HepG2 (cell line): Measurements from ENCODE around the gene BCDIN3D. TPM values are rescaled to one million over a fixed set of nuclear protein-coding genes. Genes with fewer than 3 reads are reported as not detected.
A peak's percentile ranks its signal among the peaks of the same experiment; 100 is the strongest.

Source experiments
- ATAC-seq: fragments of 200-7000 bp; cut with Tn5 transposase; 3 replicates; pipeline ENCODE4 v1.9.1; 2020; ENCODE audit warnings: mild to moderate bottlenecking, moderate library complexity
- BruUV-seq: library from RNA; stranded (reverse); fragments of 400-500 nt; replicated peaks from 2 replicates; lab custom pipeline; 2021; lab: Mats Ljungman, UMichigan
- CTCF ChIA-PET: fragments of 300-600 bp; formaldehyde crosslinking; extraction: SDS; loops from one replicate; lab custom pipeline; 2021; ENCODE audit warnings: low total read pairs, inconsistent platforms, low intra/inter-chr PET ratio; lab: Yijun Ruan, JAX
- POLR2A ChIA-PET: fragments of 350-600 bp; sonication (Branson Sonifier 250); formaldehyde crosslinking; loops from one replicate; lab custom pipeline; 2020; ENCODE audit warnings: antibody characterized with exemption, inconsistent platforms; lab: Yijun Ruan, JAX
- DNase-seq: peaks from one replicate; pipeline ENCODE4 v3.0.0-alpha.2; 2015; ENCODE audit warnings: low spot score
- FAIRE-seq: peaks from 3 replicates; lab custom pipeline; 2011; peaks lifted over from hg19 to GRCh38; lab: Jason Lieb, UNC
- H2AFZ ChIP-seq: one replicate; pipeline ENCODE4 v1.6.1; 2011; ENCODE audit warnings: low read length, inconsistent platforms
- H3K27ac ChIP-seq: fragments of 300-600 bp; 3 replicates; pipeline ENCODE4 v1.8.0; 2011; ENCODE audit warnings: mixed run types, mild to moderate bottlenecking, mixed read lengths, low read length, inconsistent platforms; ENCODE audit not compliant: insufficient read depth; ENCODE audit errors: extremely low read length
- H3K27me3 ChIP-seq, 2 experiments: fragments of 200-600 bp in 1 of 2; 2 replicates in 1 of 2; 3 replicates in 1 of 2; pipeline versions ENCODE4 v1.6.0 to v1.8.0; 2011; ENCODE audit warnings: low read length in 2 of 2, mild to moderate bottlenecking in 2 of 2, moderate library complexity in 2 of 2, inconsistent platforms in 1 of 2; ENCODE audit not compliant: insufficient read depth in 2 of 2, control insufficient read depth in 1 of 2
- H3K36me3 ChIP-seq, 2 experiments: fragments of 200-600 bp in 1 of 2; replicated peaks in 1 of 2; 2 replicates in 1 of 2; 3 replicates in 1 of 2; pipeline versions ENCODE4 v1.5.1 to v1.8.0; 2011; ENCODE audit warnings: low read length in 2 of 2, inconsistent platforms in 1 of 2; ENCODE audit not compliant: insufficient read depth in 2 of 2, control insufficient read depth in 1 of 2
- H3K4me1 ChIP-seq: 2 replicates; pipeline ENCODE4 v1.5.1; 2012; ENCODE audit warnings: low read length, inconsistent platforms; ENCODE audit not compliant: insufficient read depth
- H3K4me2 ChIP-seq: 2 replicates; pipeline ENCODE4 v1.6.0; 2011; ENCODE audit warnings: low read depth, low read length, inconsistent platforms
- H3K4me3 ChIP-seq, 3 experiments: fragments of 200-600 bp in 1 of 3; sonication (generic), shearing (Covaris generic) in 1 of 3; replicated peaks in 1 of 3; 2 replicates each; pipeline ENCODE4 v1.5.1; 2011 to 2016; ENCODE audit warnings: low read length in 3 of 3, inconsistent platforms in 2 of 3, low read depth in 2 of 3, mild to moderate bottlenecking in 2 of 3, control low read depth in 1 of 3, mixed read lengths in 1 of 3; ENCODE audit not compliant: insufficient read depth in 1 of 3
- H3K79me2 ChIP-seq: one replicate; pipeline ENCODE4 v1.6.1; 2011; ENCODE audit warnings: low read length, inconsistent platforms; ENCODE audit not compliant: insufficient read depth
- H3K9ac ChIP-seq: 2 replicates; pipeline ENCODE4 v1.6.0; 2011; ENCODE audit warnings: mild to moderate bottlenecking, low read depth, low read length, inconsistent platforms; ENCODE audit not compliant: insufficient read depth
- H3K9me3 ChIP-seq: 2 replicates; pipeline ENCODE4 v1.5.1; 2012; ENCODE audit warnings: mild to moderate bottlenecking, low read length
- H4K20me1 ChIP-seq: 2 replicates; pipeline ENCODE4 v1.6.0; 2011; ENCODE audit warnings: inconsistent platforms, mild to moderate bottlenecking, low read length, moderate library complexity; ENCODE audit not compliant: insufficient read depth
- CCDC6 ChIP-seq: sonication (generic); formaldehyde crosslinking; IDR thresholded peaks from 2 replicates; pipeline ENCODE4 v1.8.1; 2022; ENCODE audit warnings: mild to moderate bottlenecking, missing genetic modification reagents, moderate library complexity
- HOXA9 ChIP-seq: sonication (generic); formaldehyde crosslinking; IDR thresholded peaks from 2 replicates; pipeline ENCODE4 v1.8.1; 2022; ENCODE audit warnings: missing genetic modification reagents, mild to moderate bottlenecking, moderate library complexity, borderline replicate concordance
- PRPF4 ChIP-seq: fragments of 200-400 bp; formaldehyde crosslinking; IDR thresholded peaks from 2 replicates; pipeline ENCODE4 v1.6.1; 2016; ENCODE audit warnings: low read length, low read depth; ENCODE audit not compliant: poor library complexity, severe bottlenecking
- SSRP1 ChIP-seq: IDR thresholded peaks from 2 replicates; pipeline ENCODE4 v1.6.1; 2016; ENCODE audit warnings: control low read depth
- TBP ChIP-seq: sonication (generic); formaldehyde crosslinking; IDR thresholded peaks from 2 replicates; pipeline ENCODE4 v1.5.0; 2020; ENCODE audit warnings: missing genetic modification reagents
- ZNF382 ChIP-seq: sonication (generic); formaldehyde crosslinking; IDR thresholded peaks from 2 replicates; pipeline ENCODE4 v1.5.0; 2020; ENCODE audit warnings: missing genetic modification reagents, mild to moderate bottlenecking, borderline replicate concordance
- ZNF678 ChIP-seq: sonication (generic); formaldehyde crosslinking; IDR thresholded peaks from 2 replicates; pipeline ENCODE4 v1.4.0; 2020; ENCODE audit warnings: mild to moderate bottlenecking, missing genetic modification reagents
- WGBS: methylation state at CpG from one replicate; pipeline ENCODE4 v1.1.6; 2017; ENCODE audit warnings: low lambda C conversion rate; 5-methylcytosine and 5-hydroxymethylcytosine counted together
- in situ Hi-C: cut with HindIII; loops from 2 replicates; pipeline ENCODE4 v1.10.0; 2017; ENCODE audit warnings: low pct_unique_long_range_greater_than_20kb; ENCODE audit not compliant: extremely low pct_ligation_motif_present
- intact Hi-C: fragments of 100-400 bp; cut with micrococcal nuclease; formaldehyde crosslinking; loops from one replicate; pipeline ENCODE4 v1.10.0; 2022; ENCODE audit not compliant: unreplicated experiment
- polyA plus RNA-seq, 8 experiments: library from polyadenylated mRNA; depleted of rRNA in 3 of 8; stranded (reverse) in 7 of 8; unstranded in 1 of 8; fragments of >200 nt; fragmentation: Illumina TruSeq in 4 of 8; extraction: Trizol in 4 of 8; gene quantifications; 2 replicates each; pipeline versions ENCODE4 v1.2.1 to v1.2.3, GENCODE V29; 2011 to 2016; ENCODE audit warnings: low read depth in 4 of 8, missing spikeins in 1 of 8, mixed read lengths in 1 of 8; ENCODE audit not compliant: insufficient read depth in 1 of 8
- total RNA-seq, 5 experiments: library from RNA; depleted of rRNA; stranded (reverse); fragments of >200 nt; fragmentation: Illumina TruSeq; extraction: Trizol; gene quantifications; 2 replicates each; pipeline ENCODE4 v1.2.3, GENCODE V29; 2016; ENCODE audit warnings: low read depth in 1 of 5
- TF ChIP-seq, protein P1 (sequence below): sonication (generic); formaldehyde crosslinking; IDR thresholded peaks from 2 replicates; pipeline ENCODE4 v1.4.0; 2020; ENCODE audit warnings: mild to moderate bottlenecking, low read depth, missing genetic modification reagents
- TF ChIP-seq, protein P2 (sequence below): IDR thresholded peaks from 2 replicates; pipeline ENCODE4 v1.6.1; 2016; ENCODE audit warnings: low read depth, borderline replicate concordance
- TF ChIP-seq, protein P3 (sequence below): sonication (generic); formaldehyde crosslinking; conservative IDR thresholded peaks from 2 replicates; pipeline ENCODE4 v1.5.0; 2020; ENCODE audit warnings: missing genetic modification reagents
- TF ChIP-seq, protein P4 (sequence below): IDR thresholded peaks from 2 replicates; pipeline ENCODE4 v1.6.1; 2018; ENCODE audit warnings: missing genetic modification reagents, mild to moderate bottlenecking, missing compliant biosample characterization
- TF ChIP-seq, protein P5 (sequence below): IDR thresholded peaks from 2 replicates; pipeline ENCODE4 v1.6.1; 2016; ENCODE audit warnings: missing biosample characterization, missing genetic modification reagents, low read depth

The BCDIN3D gene
- total and polyA plus RNA-seq, 2 of the 13 experiments (the other 11 are each of a cell fraction or from before 2014, with no cell fraction given), result 2.2 to 2.5 TPM

DNA sequence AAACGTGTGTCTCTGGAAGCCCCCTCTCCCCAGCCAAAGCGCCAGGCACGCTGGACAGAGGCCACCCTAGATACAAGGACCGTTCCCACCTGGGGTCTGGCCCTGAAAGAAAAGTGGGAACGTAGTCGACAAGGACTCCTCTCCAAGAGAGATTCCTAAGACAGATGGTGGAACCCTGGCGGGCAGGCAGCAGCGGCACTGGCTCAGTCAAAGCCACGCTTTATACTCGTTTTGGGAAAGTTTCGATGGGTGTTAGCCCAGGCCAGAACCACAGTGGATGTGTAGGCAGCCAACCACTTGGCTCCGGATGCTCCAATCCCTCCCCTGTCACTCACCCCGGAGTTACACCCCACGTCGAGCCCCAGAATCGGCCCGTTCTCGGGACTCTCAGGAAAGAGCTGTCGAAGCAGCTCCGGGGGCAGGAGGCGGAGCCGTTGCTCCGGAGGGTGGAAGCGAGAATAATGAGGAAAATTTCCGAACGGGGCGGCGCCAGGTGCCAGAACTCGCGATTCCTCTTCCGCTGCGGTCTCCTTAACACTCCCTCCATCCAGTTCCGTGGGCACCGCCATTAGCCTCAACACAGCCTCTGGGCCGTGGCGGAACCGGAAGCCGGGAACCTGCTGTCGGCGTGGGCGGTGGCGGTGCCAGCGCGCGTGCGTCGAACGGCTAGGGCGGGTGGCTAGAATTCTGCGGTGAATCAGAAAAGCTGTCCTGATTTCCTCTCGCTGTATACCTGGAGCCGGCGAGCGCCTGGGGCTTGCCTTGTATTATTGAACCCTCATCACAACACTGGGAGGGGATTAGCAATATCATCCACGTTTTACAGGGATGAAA is at the start of gene BCDIN3D (continued):
- TF ChIP-seq, protein P1, sequence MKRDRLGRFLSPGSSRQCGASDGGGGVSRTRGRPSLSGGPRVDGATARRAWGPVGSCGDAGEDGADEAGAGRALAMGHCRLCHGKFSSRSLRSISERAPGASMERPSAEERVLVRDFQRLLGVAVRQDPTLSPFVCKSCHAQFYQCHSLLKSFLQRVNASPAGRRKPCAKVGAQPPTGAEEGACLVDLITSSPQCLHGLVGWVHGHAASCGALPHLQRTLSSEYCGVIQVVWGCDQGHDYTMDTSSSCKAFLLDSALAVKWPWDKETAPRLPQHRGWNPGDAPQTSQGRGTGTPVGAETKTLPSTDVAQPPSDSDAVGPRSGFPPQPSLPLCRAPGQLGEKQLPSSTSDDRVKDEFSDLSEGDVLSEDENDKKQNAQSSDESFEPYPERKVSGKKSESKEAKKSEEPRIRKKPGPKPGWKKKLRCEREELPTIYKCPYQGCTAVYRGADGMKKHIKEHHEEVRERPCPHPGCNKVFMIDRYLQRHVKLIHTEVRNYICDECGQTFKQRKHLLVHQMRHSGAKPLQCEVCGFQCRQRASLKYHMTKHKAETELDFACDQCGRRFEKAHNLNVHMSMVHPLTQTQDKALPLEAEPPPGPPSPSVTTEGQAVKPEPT (CRISPR knock-in tag), result peak; percentile 51; the same call in 1 of the 2 replicates
- TF ChIP-seq, protein P2, sequence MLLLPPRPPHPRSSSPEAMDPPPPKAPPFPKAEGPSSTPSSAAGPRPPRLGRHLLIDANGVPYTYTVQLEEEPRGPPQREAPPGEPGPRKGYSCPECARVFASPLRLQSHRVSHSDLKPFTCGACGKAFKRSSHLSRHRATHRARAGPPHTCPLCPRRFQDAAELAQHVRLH (CRISPR knock-in tag), result peak; percentile 37; the same call in 1 of the 2 replicates
- peak; percentile 84 for TF ChIP-seq CCDC6 (CRISPR knock-in tag)
- TF ChIP-seq, protein P3, sequence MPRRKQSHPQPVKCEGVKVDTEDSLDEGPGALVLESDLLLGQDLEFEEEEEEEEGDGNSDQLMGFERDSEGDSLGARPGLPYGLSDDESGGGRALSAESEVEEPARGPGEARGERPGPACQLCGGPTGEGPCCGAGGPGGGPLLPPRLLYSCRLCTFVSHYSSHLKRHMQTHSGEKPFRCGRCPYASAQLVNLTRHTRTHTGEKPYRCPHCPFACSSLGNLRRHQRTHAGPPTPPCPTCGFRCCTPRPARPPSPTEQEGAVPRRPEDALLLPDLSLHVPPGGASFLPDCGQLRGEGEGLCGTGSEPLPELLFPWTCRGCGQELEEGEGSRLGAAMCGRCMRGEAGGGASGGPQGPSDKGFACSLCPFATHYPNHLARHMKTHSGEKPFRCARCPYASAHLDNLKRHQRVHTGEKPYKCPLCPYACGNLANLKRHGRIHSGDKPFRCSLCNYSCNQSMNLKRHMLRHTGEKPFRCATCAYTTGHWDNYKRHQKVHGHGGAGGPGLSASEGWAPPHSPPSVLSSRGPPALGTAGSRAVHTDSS (CRISPR knock-in tag), result no peak

DNA sequence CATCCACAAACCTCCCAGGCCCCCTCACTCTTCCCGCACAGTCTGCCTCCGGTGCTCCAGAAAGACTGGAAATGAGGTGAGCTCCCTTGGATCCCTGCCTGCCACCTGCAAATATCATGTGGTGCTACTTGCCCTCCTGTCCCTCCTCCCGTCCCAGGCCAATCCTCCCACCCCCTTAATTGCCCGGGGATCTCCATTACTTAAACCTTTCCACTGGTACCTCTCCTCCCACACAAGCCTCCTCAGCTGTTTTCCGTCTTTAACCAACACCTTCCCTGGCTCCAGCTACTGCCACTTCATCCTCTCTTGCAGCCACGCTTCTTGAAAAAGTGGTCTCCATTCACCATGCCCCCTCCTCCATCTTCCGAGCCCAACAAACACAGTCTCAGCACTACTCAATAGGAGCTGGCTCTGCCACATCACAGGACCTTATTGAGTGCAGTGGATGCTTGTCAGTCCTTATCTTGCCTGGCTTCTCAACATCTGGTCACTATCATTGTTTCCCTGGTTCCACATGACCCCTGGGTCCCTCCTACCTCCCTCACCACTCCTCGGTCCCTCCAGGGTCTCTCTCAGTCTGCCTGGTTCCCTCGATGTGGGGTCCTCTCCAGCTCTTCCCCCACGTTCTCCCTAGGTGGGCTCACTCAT is 49.3 kb upstream of the BCDIN3D start:
- H4K20me1 ChIP-seq, result no peaks in the 10 kb centered on the region
- no peak overlapping the region for H3K27ac ChIP-seq
- no peaks in the 10 kb centered on the region for H3K9me3 ChIP-seq
- ATAC-seq (no peak), DNase-seq (no peak), FAIRE-seq (no peak)
- H3K79me2 ChIP-seq, result no peaks in the 10 kb centered on the region
- H3K4me2 ChIP-seq, result no peak overlapping the region
- CTCF ChIA-PET, result no interaction called here
- POLR2A ChIA-PET, result no interaction called here
- H3K27me3 ChIP-seq, result peaks cover 6 to 65% of the 10 kb centered on the region in 2 experiments; a peak in 4 of 5 replicates
- no TSS peak for BruUV-seq
- in situ Hi-C loops (no loop called here), intact Hi-C loops (no loop called here)
- H3K9ac ChIP-seq, result no peak overlapping the region
- no peak overlapping the region for H3K4me3 ChIP-seq
- TF ChIP-seq HOXA9 (CRISPR knock-in tag) (no peak), PRPF4 (no peak), ZNF382 (CRISPR knock-in tag) (no peak), SSRP1 (no peak), ZNF678 (CRISPR knock-in tag) (no peak), TBP (CRISPR knock-in tag) (no peak)
- TF ChIP-seq, protein P4, sequence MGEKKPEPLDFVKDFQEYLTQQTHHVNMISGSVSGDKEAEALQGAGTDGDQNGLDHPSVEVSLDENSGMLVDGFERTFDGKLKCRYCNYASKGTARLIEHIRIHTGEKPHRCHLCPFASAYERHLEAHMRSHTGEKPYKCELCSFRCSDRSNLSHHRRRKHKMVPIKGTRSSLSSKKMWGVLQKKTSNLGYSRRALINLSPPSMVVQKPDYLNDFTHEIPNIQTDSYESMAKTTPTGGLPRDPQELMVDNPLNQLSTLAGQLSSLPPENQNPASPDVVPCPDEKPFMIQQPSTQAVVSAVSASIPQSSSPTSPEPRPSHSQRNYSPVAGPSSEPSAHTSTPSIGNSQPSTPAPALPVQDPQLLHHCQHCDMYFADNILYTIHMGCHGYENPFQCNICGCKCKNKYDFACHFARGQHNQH, result no peak
- TF ChIP-seq, protein P5, sequence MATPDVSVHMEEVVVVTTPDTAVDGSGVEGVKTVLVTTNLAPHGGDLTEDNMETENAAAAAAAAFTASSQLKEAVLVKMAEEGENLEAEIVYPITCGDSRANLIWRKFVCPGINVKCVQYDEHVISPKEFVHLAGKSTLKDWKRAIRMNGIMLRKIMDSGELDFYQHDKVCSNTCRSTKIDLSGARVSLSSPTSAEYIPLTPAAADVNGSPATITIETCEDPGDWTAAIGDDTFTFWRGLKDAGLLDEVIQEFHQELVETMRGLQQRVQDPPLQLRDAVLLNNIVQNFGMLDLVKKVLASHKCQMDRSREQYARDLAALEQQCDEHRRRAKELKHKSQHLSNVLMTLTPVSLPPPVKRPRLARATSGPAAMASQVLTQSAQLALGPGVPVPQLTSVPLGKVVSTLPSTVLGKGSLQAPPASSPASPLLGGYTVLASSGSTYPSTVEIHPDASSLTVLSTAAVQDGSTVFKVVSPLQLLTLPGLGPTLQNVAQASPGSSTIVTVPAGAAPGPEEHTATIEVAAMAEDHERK (CRISPR knock-in tag), result no peak
- peaks cover 23% of the 10 kb centered on the region for H3K4me1 ChIP-seq
- H2AFZ ChIP-seq, result no peak overlapping the region
- no peaks in the 10 kb centered on the region for H3K36me3 ChIP-seq
- 20% methylated on average over 10 of the region's 10 CpGs for WGBS
